Smooth muscle cell (in vitro differentiated cells): ENCODE results near the gene MBOAT1. TPM values are rescaled to one million over a fixed set of nuclear protein-coding genes. Genes with fewer than 3 reads are reported as not detected.

Experiments used
- DNase-seq: peaks from one replicate; lab custom pipeline; 2025; ENCODE audit not compliant: unreplicated experiment; lab: John Stamatoyannopoulos, UW
- H2AFZ ChIP-seq: fragments of 200-600 bp; sonication (generic); 2 replicates; pipeline ENCODE4 v1.6.0; 2016; ENCODE audit warnings: antibody characterized with exemption, low read depth, mild to moderate bottlenecking
- H3F3A ChIP-seq: fragments of 200-600 bp; sonication (generic); 2 replicates; pipeline ENCODE4 v1.6.0; 2017; ENCODE audit warnings: antibody characterized with exemption, low read depth
- H3K27ac ChIP-seq: fragments of 200-600 bp; sonication (generic); 2 replicates; pipeline ENCODE4 v1.5.1; 2016; ENCODE audit warnings: low read depth, mild to moderate bottlenecking
- H3K27me3 ChIP-seq: fragments of 200-600 bp; sonication (generic); 2 replicates; pipeline ENCODE4 v1.6.1; 2016; ENCODE audit warnings: low read depth, mild to moderate bottlenecking
- H3K36me3 ChIP-seq: fragments of 200-600 bp; sonication (generic); 2 replicates; pipeline ENCODE4 v1.5.1; 2016; ENCODE audit warnings: low read depth
- H3K4me1 ChIP-seq: fragments of 200-600 bp; sonication (generic); 2 replicates; pipeline ENCODE4 v1.5.1; 2016; ENCODE audit warnings: low read depth
- H3K4me2 ChIP-seq: fragments of 200-600 bp; sonication (generic); 2 replicates; pipeline ENCODE4 v1.6.0; 2016; ENCODE audit warnings: mild to moderate bottlenecking
- H3K4me3 ChIP-seq: fragments of 200-600 bp; sonication (generic); 2 replicates; pipeline ENCODE4 v1.5.1; 2016; ENCODE audit warnings: mild to moderate bottlenecking
- H3K79me2 ChIP-seq: fragments of 200-600 bp; sonication (generic); 2 replicates; pipeline ENCODE4 v1.6.0; 2016; ENCODE audit warnings: low read depth, mild to moderate bottlenecking
- H3K9ac ChIP-seq: fragments of 200-600 bp; sonication (generic); 2 replicates; pipeline ENCODE4 v1.6.0; 2016; ENCODE audit warnings: low read depth
- H3K9me3 ChIP-seq: fragments of 200-600 bp; sonication (generic); replicated peaks from 2 replicates; pipeline ENCODE4 v1.5.1; 2016; ENCODE audit warnings: low read depth
- H4K20me1 ChIP-seq: fragments of 200-600 bp; sonication (generic); 2 replicates; pipeline ENCODE4 v1.6.0; 2016; ENCODE audit warnings: low read depth
- CTCF ChIP-seq: fragments of 200-600 bp; sonication (generic); IDR thresholded peaks from 2 replicates; pipeline ENCODE4 v1.5.1; 2017; ENCODE audit warnings: borderline replicate concordance, mild to moderate bottlenecking, antibody characterized with exemption; ENCODE audit not compliant: insufficient read depth, poor library complexity, severe bottlenecking
- WGBS: methylation state at CpG from one replicate; pipeline ENCODE4 v1.1.7; 2016; ENCODE audit warnings: low lambda C conversion rate; 5-methylcytosine and 5-hydroxymethylcytosine counted together
- polyA plus RNA-seq: library from polyadenylated mRNA; unstranded; fragments of >200 nt; fragmentation: Nextera tagmentation; extraction: Ambion mirVana; gene quantifications from 2 replicates; pipeline ENCODE4 v1.2.1, GENCODE V29; 2016
- total RNA-seq: library from RNA; depleted of rRNA; stranded (reverse); fragments of >200 nt; gene quantifications from 2 replicates; pipeline ENCODE4 v1.2.3, GENCODE V29; 2014

The MBOAT1 gene
- total and polyA plus RNA-seq, 2 experiments from 2014 or later = 0.73 to 2.5 TPM

- DNase-seq = no peak
- Histone ChIP-seq H2AFZ (no peak overlapping the region), H3K36me3 (no peaks in the 10 kb centered on the region), H3K79me2 (no peaks in the 10 kb centered on the region), H3K4me1 (peaks cover 3% of the 10 kb centered on the region), H3K9me3 (no peaks in the 10 kb centered on the region), H3K27ac (no peak overlapping the region), H3K4me3 (no peak overlapping the region), H3F3A (no peaks in the 10 kb centered on the region), H4K20me1 (no peaks in the 10 kb centered on the region), H3K4me2 (no peak overlapping the region), H3K27me3 (no peaks in the 10 kb centered on the region), H3K9ac (no peak overlapping the region)
- WGBS = 81% methylated on average over 8 of the region's 8 CpGs
- TF ChIP-seq CTCF = no peak
Observed at GRCh38 chr6:20200761-20201630, 11.3 kb downstream of the MBOAT1 start.

DNA sequence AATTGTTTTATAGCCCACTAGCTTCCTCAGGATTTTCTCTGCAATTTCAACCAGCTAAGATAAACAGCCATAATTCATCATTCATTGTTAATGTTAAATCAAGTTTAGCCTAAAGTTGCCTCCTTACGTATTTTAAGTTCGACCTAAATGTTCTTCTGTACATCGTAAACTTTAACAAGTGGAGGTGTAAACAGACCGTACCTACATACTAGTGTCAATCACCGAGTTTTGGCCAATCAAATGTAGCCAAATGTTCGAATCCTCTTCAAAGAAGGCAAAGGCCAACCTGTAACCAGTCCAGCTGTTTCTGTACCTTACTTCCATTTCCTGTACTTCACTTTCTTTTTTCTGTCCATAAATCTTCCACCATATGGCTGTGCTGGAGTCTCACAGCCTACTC is 13.5 kb downstream of the MBOAT1 start:
- no peaks in the 10 kb centered on the region for H3K27me3 ChIP-seq
- no peak overlapping the region for H3K4me3 ChIP-seq
- no peaks in the 10 kb centered on the region for H3K79me2 ChIP-seq
- H3K9me3 ChIP-seq = no peaks in the 10 kb centered on the region
- H3K4me1 ChIP-seq = peaks cover 3% of the 10 kb centered on the region
- no peak overlapping the region for H3K27ac ChIP-seq
- no peaks in the 10 kb centered on the region for H3K36me3 ChIP-seq
- H3F3A ChIP-seq = no peaks in the 10 kb centered on the region
- no peak for TF ChIP-seq CTCF
- no peak for DNase-seq
- no peaks in the 10 kb centered on the region for H4K20me1 ChIP-seq
- no peak overlapping the region for H2AFZ ChIP-seq
- no peak overlapping the region for H3K4me2 ChIP-seq
- no peak overlapping the region for H3K9ac ChIP-seq
- WGBS = 61% methylated on average over 6 of the region's 6 CpGs

DNA sequence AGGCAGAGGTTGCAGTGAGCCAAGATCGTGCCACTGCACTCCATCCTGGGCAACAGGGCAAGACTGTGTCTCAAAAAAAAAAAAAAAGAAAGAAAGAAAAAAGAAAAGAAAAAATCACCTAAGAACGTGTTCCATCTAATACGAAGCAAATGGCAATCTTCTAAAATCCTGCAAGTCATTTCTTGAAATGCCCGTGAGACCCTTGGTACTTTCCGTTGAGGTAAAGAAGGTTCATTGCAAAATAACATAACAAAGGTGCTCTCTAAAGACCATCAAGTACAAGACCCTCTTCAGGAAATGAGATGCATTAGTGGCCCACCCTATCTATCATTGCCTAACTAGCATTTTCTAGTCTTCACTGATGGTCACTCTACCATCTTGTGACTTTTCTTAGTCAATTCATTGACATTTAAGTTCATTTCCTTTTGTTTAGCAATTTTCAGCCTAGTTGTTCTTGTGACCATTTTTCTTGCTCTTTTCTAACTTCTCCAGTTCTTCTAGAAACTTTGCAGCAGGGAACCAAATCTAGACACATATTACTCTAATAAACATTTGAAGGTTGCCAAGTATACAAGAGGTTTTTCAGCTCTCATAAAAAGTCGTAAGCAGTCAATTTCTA is 14.0 kb downstream of the MBOAT1 start:
- H3K27me3 ChIP-seq = no peaks in the 10 kb centered on the region
- no peak overlapping the region for H3K4me2 ChIP-seq
- H2AFZ ChIP-seq = no peak overlapping the region
- peaks cover 3% of the 10 kb centered on the region for H3K4me1 ChIP-seq
- H3K9ac ChIP-seq = no peak overlapping the region
- 77% methylated on average over 6 of the region's 6 CpGs for WGBS
- H3F3A ChIP-seq = no peaks in the 10 kb centered on the region
- no peak for TF ChIP-seq CTCF
- no peak overlapping the region for H3K27ac ChIP-seq
- H3K36me3 ChIP-seq = no peaks in the 10 kb centered on the region
- no peaks in the 10 kb centered on the region for H4K20me1 ChIP-seq
- no peaks in the 10 kb centered on the region for H3K79me2 ChIP-seq
- no peak for DNase-seq
- no peaks in the 10 kb centered on the region for H3K9me3 ChIP-seq
- no peak overlapping the region for H3K4me3 ChIP-seq
